HG02970 (cell line): ENCODE measurements around the gene FCHSD1.

Experiments used
- ATAC-seq: cut with Tn5 transposase; IDR thresholded peaks from one replicate; pipeline ENCODE4 v1.9.1; 2021; ENCODE audit warnings: mild to moderate bottlenecking, moderate library complexity, moderate number of reproducible peaks; ENCODE audit not compliant: unreplicated experiment, low FRiP score

FCHSD1 gene

GRCh38 chr5:141650851-141651727, at the start of gene FCHSD1:
Gene FCHSD1, minus strand, starts transcription at chr5:141651418. Its CDS starts 50 bp downstream, at chr5:141651368.
- peak; percentile 98 for ATAC-seq

- no peak for ATAC-seq
These were observed 46.4 kb upstream of the FCHSD1 start for GRCh38 chr5:141697586-141697985.

GRCh38 chr5:141696431-141696830, 45.2 kb upstream of the FCHSD1 start:
- no peak for ATAC-seq

- no peak for ATAC-seq
These were observed 44.5 kb upstream of the FCHSD1 start for GRCh38 chr5:141695627-141696215.

- ATAC-seq, result no peak
These were observed 43.3 kb upstream of the FCHSD1 start for GRCh38 chr5:141694479-141694878.

- ATAC-seq, result no peak
These were observed 41.9 kb upstream of the FCHSD1 start for GRCh38 chr5:141692919-141693725.

- ATAC-seq, result no peak
These were observed 41.3 kb upstream of the FCHSD1 start for GRCh38 chr5:141692533-141692888.

- ATAC-seq, result peak; percentile 72
These were observed 40.8 kb upstream of the FCHSD1 start for GRCh38 chr5:141691867-141692532.

GRCh38 chr5:141691286-141691866, 40.2 kb upstream of the FCHSD1 start:
- ATAC-seq, result no peak

GRCh38 chr5:141686648-141687416, 35.6 kb upstream of the FCHSD1 start:
- ATAC-seq, result no peak

GRCh38 chr5:141685591-141685990, 34.4 kb upstream of the FCHSD1 start:
- ATAC-seq, result no peak

- ATAC-seq, result no peak
These were observed 32.5 kb upstream of the FCHSD1 start for GRCh38 chr5:141683596-141684141.

- ATAC-seq, result no peak
These were observed 30.8 kb upstream of the FCHSD1 start, which contains the start of gene ARAP3 for GRCh38 chr5:141681695-141682641. Gene ARAP3, minus strand, starts transcription at chr5:141682230. Its CDS starts 1,744 bp downstream, at chr5:141680486.

- no peak for ATAC-seq
These were observed 30.1 kb upstream of the FCHSD1 start for GRCh38 chr5:141681295-141681694.

GRCh38 chr5:141680751-141681201, 29.6 kb upstream of the FCHSD1 start:
- no peak for ATAC-seq

- no peak for ATAC-seq
These were observed 29.0 kb upstream of the FCHSD1 start for GRCh38 chr5:141680178-141680577.

GRCh38 chr5:141677415-141677814, 26.2 kb upstream of the FCHSD1 start:
- ATAC-seq, result no peak

GRCh38 chr5:141675672-141676071, 24.5 kb upstream of the FCHSD1 start:
- ATAC-seq, result no peak
